Measurements from ENCODE around the gene NCKAP5.

The NCKAP5 gene

GRCh38 chr2:132780651-132781050 is 787.6 kb downstream of the NCKAP5 start:
- DNase-seq = no peak

- no peak for DNase-seq
Measured at GRCh38 chr2:132779206-132779721, 789.0 kb downstream of the NCKAP5 start.

- DNase-seq = no peak
Measured at GRCh38 chr2:132776287-132776686, 792.0 kb downstream of the NCKAP5 start.

- DNase-seq = no peak
Measured at GRCh38 chr2:132774189-132774588, 794.1 kb downstream of the NCKAP5 start.

- DNase-seq = no peak
Measured at GRCh38 chr2:132773331-132773730, 794.9 kb downstream of the NCKAP5 start.

- no peak for DNase-seq
Measured at GRCh38 chr2:132772340-132772739, 795.9 kb downstream of the NCKAP5 start.

- DNase-seq = no peak
Measured at GRCh38 chr2:132766573-132766972, 801.7 kb downstream of the NCKAP5 start.

- DNase-seq = no peak
Measured at GRCh38 chr2:132761437-132761836, 806.8 kb downstream of the NCKAP5 start.

- DNase-seq = no peak
Measured at GRCh38 chr2:132760971-132761370, 807.3 kb downstream of the NCKAP5 start.

- DNase-seq = no peak
Measured at GRCh38 chr2:132760405-132760804, 807.9 kb downstream of the NCKAP5 start.

- DNase-seq = no peak
Measured at GRCh38 chr2:132758995-132759394, 809.3 kb downstream of the NCKAP5 start.

- DNase-seq = no peak
Measured at GRCh38 chr2:132757676-132758075, 810.6 kb downstream of the NCKAP5 start.

GRCh38 chr2:132757002-132757589 is 811.2 kb downstream of the NCKAP5 start:
- DNase-seq = no peak

- no peak for DNase-seq
Measured at GRCh38 chr2:132754867-132755472, 813.3 kb downstream of the NCKAP5 start.

GRCh38 chr2:132754392-132754791 is 813.9 kb downstream of the NCKAP5 start:
- no peak for DNase-seq

- DNase-seq = no peak
Measured at GRCh38 chr2:132752421-132753206, 815.6 kb downstream of the NCKAP5 start.

GRCh38 chr2:132751836-132752235 is 816.4 kb downstream of the NCKAP5 start:
- DNase-seq = no peak

GRCh38 chr2:132750606-132751005 is 817.7 kb downstream of the NCKAP5 start:
- no peak for DNase-seq

GRCh38 chr2:132747046-132747445 is 821.2 kb downstream of the NCKAP5 start:
- DNase-seq = no peak

- DNase-seq = no peak
Measured at GRCh38 chr2:132741754-132742153, 826.5 kb downstream of the NCKAP5 start.

- DNase-seq = no peak
Measured at GRCh38 chr2:132740081-132740720, 828.1 kb downstream of the NCKAP5 start.

GRCh38 chr2:132738223-132738622 is 830.0 kb downstream of the NCKAP5 start:
- no peak for DNase-seq

GRCh38 chr2:132736059-132736458 is 832.2 kb downstream of the NCKAP5 start:
- no peak for DNase-seq

GRCh38 chr2:132734961-132735360 is 833.3 kb downstream of the NCKAP5 start:
- no peak for DNase-seq
